Activated naive CD4-positive, alpha-beta T cell (primary cell): Measurements from ENCODE around the gene ZNF831.

ENCODE experiments used
- DNase-seq, 4 experiments: peaks; one replicate each; lab custom pipeline; 2025; lab: John Stamatoyannopoulos, UW

Gene ZNF831

GRCh38 chr20:59141818-59142581 lies 21.6 kb upstream of the ZNF831 start:
- no peak for DNase-seq

- no peak for DNase-seq
Measured at GRCh38 chr20:59143326-59143725, 20.3 kb upstream of the ZNF831 start.

GRCh38 chr20:59144179-59144830 lies 19.3 kb upstream of the ZNF831 start:
- no peak for DNase-seq

GRCh38 chr20:59144831-59145196 lies 18.8 kb upstream of the ZNF831 start:
- no peak for DNase-seq

- no peak for DNase-seq
Measured at GRCh38 chr20:59145247-59145923, 18.2 kb upstream of the ZNF831 start.

- DNase-seq, result peak in 3 of 4 experiments; percentile 33 to 44 (median 37)
Measured at GRCh38 chr20:59145924-59146779, 17.5 kb upstream of the ZNF831 start.

- no peak for DNase-seq
Measured at GRCh38 chr20:59146780-59147565, 16.6 kb upstream of the ZNF831 start.

- DNase-seq, result no peak
Measured at GRCh38 chr20:59147586-59147985, 16.0 kb upstream of the ZNF831 start.

GRCh38 chr20:59148701-59149493 lies 14.7 kb upstream of the ZNF831 start:
- no peak for DNase-seq

- DNase-seq, result peak in 2 of 4 experiments; percentile 50 to 59
Measured at GRCh38 chr20:59149678-59150504, 13.7 kb upstream of the ZNF831 start.

- DNase-seq, result no peak
Measured at GRCh38 chr20:59150821-59151251, 12.8 kb upstream of the ZNF831 start.

- DNase-seq, result no peak
Measured at GRCh38 chr20:59151391-59151790, 12.2 kb upstream of the ZNF831 start.

GRCh38 chr20:59151820-59152219 lies 11.8 kb upstream of the ZNF831 start:
- DNase-seq, result no peak

- no peak for DNase-seq
Measured at GRCh38 chr20:59152559-59153354, 10.9 kb upstream of the ZNF831 start.

GRCh38 chr20:59153355-59153681 lies 10.3 kb upstream of the ZNF831 start:
- no peak for DNase-seq

GRCh38 chr20:59153832-59154231 lies 9.8 kb upstream of the ZNF831 start:
- no peak for DNase-seq

GRCh38 chr20:59154317-59155013 lies 9.2 kb upstream of the ZNF831 start:
- DNase-seq, result no peak

GRCh38 chr20:59157064-59157463 lies 6.6 kb upstream of the ZNF831 start:
- DNase-seq, result no peak
